ENCODE measurements around the gene TRIM50. TPM values are rescaled to one million over a fixed set of nuclear protein-coding genes. Genes with fewer than 3 reads are reported as not detected.

Gene TRIM50
- total RNA-seq, 1 experiment from 2014 or later: not detected

GRCh38 chr7:73308665-73309214, 19.1 kb downstream of the TRIM50 start, which contains the start of gene NSUN5:
TSS of gene NSUN5 (minus strand) at chr7:73308826. CDS start at chr7:73308790, 36 bp downstream.
- peak; percentile 67 for DNase-seq (ENCODE audit: low read depth, low spot score)
- peak within 1 kb of the TSS; percentile 87 for H3K27ac ChIP-seq (ENCODE audit: low read length)
- POLR2A ChIA-PET: no interaction called here

GRCh38 chr7:73308074-73308664, 19.7 kb downstream of the TRIM50 start:
- TSS peak; percentile 88 for BruUV-seq (replicated peaks)
- H3K36me3 ChIP-seq (ENCODE audit: control insufficient read depth, insufficient read depth, low read length): no peaks in the 10 kb centered on the region; the same call in 1 of the 2 replicates
- DNase-seq (ENCODE audit: low read depth, low spot score) (no peak), ATAC-seq (peak; percentile 57)
- in situ Hi-C loops (cut with HindIII; ENCODE audit: low pct_unique_long_range_greater_than_20kb, low sequenced_read_pairs) (no loop called here), intact Hi-C loops (cut with micrococcal nuclease; ENCODE audit: unreplicated experiment) (no loop called here)
- TF ChIP-seq POLR2AphosphoS5 (IDR thresholded peaks at IDR 0.05; ENCODE audit: low read depth, low read length): no peak
- no peak for TF ChIP-seq REST (IDR thresholded peaks at IDR 0.05; ENCODE audit: insufficient read depth in 1 of 2, low read depth in 2 of 2, low read length in 1 of 2)
- peak overlapping the region; percentile 82 to 91 for H3K4me3 ChIP-seq (ENCODE audit: low read depth in 2 of 2, low read length in 2 of 2)
- CTCF ChIA-PET: no interaction called here
- H3K9me3 ChIP-seq (ENCODE audit: control insufficient read depth, insufficient read depth, low read depth, low read length): no peaks in the 10 kb centered on the region
- H3K27me3 ChIP-seq (ENCODE audit: control insufficient read depth, insufficient read depth, low read length): no peaks in the 10 kb centered on the region
- 0 out of 2 replicates have a peak, but pooled peaks cover 3% of the 10 kb centered on the region for H3K4me1 ChIP-seq (ENCODE audit: control insufficient read depth, insufficient read depth, low read length)
- POLR2A ChIA-PET: no interaction called here
- peak overlapping the region; percentile 87 for H3K27ac ChIP-seq (ENCODE audit: low read length)

More at GRCh38 chr7:73308665-73309214, 19.1 kb downstream of the TRIM50 start, which contains the start of gene NSUN5:
- Histone ChIP-seq H3K27me3 (ENCODE audit: control insufficient read depth, insufficient read depth, low read length) (no peaks in the 10 kb centered on the region), H3K4me1 (ENCODE audit: control insufficient read depth, insufficient read depth, low read length) (0 out of 2 replicates have a peak, but pooled peaks cover 3% of the 10 kb centered on the region), H3K4me3 (ENCODE audit: low read depth in 2 of 2, low read length in 2 of 2) (peak within 1 kb of the TSS; percentile 82 to 91), H3K36me3 (ENCODE audit: control insufficient read depth, insufficient read depth, low read length) (no peaks in the 10 kb centered on the region; the same call in 1 of the 2 replicates), H3K9me3 (ENCODE audit: control insufficient read depth, insufficient read depth, low read depth, low read length) (no peaks in the 10 kb centered on the region)
- peak; percentile 90 for TF ChIP-seq POLR2AphosphoS5 (IDR thresholded peaks at IDR 0.05; ENCODE audit: low read depth, low read length)
- TF ChIP-seq REST (IDR thresholded peaks at IDR 0.05; ENCODE audit: insufficient read depth in 1 of 2, low read depth in 2 of 2, low read length in 1 of 2): no peak
- CTCF ChIA-PET: no interaction called here
- ATAC-seq: peak; percentile 95
- intact Hi-C loops (cut with micrococcal nuclease; ENCODE audit: unreplicated experiment): no loop called here
- BruUV-seq (replicated peaks): no TSS peak
- in situ Hi-C loops (cut with HindIII; ENCODE audit: low pct_unique_long_range_greater_than_20kb, low sequenced_read_pairs): no loop called here

GRCh38 chr7:73307436-73307835, 20.4 kb downstream of the TRIM50 start:
- ATAC-seq: no peak
- in situ Hi-C loops (cut with HindIII; ENCODE audit: low pct_unique_long_range_greater_than_20kb, low sequenced_read_pairs) (no loop called here), intact Hi-C loops (cut with micrococcal nuclease; ENCODE audit: unreplicated experiment) (no loop called here)
- Histone ChIP-seq H3K27me3 (ENCODE audit: control insufficient read depth, insufficient read depth, low read length) (no peaks in the 10 kb centered on the region), H3K27ac (ENCODE audit: low read length) (peak overlapping the region; percentile 87; the same call in 1 of the 2 replicates), H3K4me1 (ENCODE audit: control insufficient read depth, insufficient read depth, low read length) (0 out of 2 replicates have a peak, but pooled peaks cover 3% of the 10 kb centered on the region), H3K4me3 (ENCODE audit: low read depth in 2 of 2, low read length in 2 of 2) (peak overlapping the region; percentile 82 to 91), H3K9me3 (ENCODE audit: control insufficient read depth, insufficient read depth, low read depth, low read length) (no peaks in the 10 kb centered on the region), H3K36me3 (ENCODE audit: control insufficient read depth, insufficient read depth, low read length) (no peaks in the 10 kb centered on the region; the same call in 1 of the 2 replicates)
- no peak for DNase-seq (ENCODE audit: low read depth, low spot score)
- POLR2A ChIA-PET: no interaction called here
- TF ChIP-seq POLR2AphosphoS5 (IDR thresholded peaks at IDR 0.05; ENCODE audit: low read depth, low read length): no peak
- TF ChIP-seq SIN3A (IDR thresholded peaks at IDR 0.05; ENCODE audit: borderline replicate concordance, insufficient read depth, low read depth, low read length): no peak
- no peak for TF ChIP-seq CTCF (IDR thresholded peaks at IDR 0.05)
- no peak for TF ChIP-seq REST (IDR thresholded peaks at IDR 0.05; ENCODE audit: insufficient read depth in 1 of 2, low read depth in 2 of 2, low read length in 1 of 2)
- no peak for TF ChIP-seq TCF7L2 (IDR thresholded peaks at IDR 0.05; ENCODE audit: low read depth, low read length)
- no TSS peak for BruUV-seq (replicated peaks)
- CTCF ChIA-PET: no interaction called here
